ES-I3 (cell line): ENCODE data around the gene MYOZ3.

Source experiments
- H3K36me3 ChIP-seq: 2 replicates; pipeline ENCODE4 v1.6.1; 2013; ENCODE audit warnings: mild to moderate bottlenecking, low read length, control low read depth, moderate library complexity; ENCODE audit not compliant: insufficient read depth
- H3K4me1 ChIP-seq: 2 replicates; pipeline ENCODE4 v1.6.1; 2013; ENCODE audit warnings: mild to moderate bottlenecking, control low read depth, low read length; ENCODE audit not compliant: insufficient read depth
- H3K9ac ChIP-seq: 2 replicates; pipeline ENCODE4 v1.6.1; 2013; ENCODE audit warnings: low read depth, mild to moderate bottlenecking, low read length, moderate library complexity
- H3K9me3 ChIP-seq: 2 replicates; pipeline ENCODE4 v1.6.1; 2013; ENCODE audit warnings: mild to moderate bottlenecking, low read length, moderate library complexity; ENCODE audit not compliant: control insufficient read depth, insufficient read depth

The MYOZ3 gene

GRCh38 chr5:150633429-150633828 lies 27.6 kb upstream of the MYOZ3 start:
- Histone ChIP-seq H3K36me3 (no peaks in the 10 kb centered on the region), H3K9me3 (no peaks in the 10 kb centered on the region), H3K4me1 (peaks cover 7% of the 10 kb centered on the region), H3K9ac (no peak overlapping the region)

DNA sequence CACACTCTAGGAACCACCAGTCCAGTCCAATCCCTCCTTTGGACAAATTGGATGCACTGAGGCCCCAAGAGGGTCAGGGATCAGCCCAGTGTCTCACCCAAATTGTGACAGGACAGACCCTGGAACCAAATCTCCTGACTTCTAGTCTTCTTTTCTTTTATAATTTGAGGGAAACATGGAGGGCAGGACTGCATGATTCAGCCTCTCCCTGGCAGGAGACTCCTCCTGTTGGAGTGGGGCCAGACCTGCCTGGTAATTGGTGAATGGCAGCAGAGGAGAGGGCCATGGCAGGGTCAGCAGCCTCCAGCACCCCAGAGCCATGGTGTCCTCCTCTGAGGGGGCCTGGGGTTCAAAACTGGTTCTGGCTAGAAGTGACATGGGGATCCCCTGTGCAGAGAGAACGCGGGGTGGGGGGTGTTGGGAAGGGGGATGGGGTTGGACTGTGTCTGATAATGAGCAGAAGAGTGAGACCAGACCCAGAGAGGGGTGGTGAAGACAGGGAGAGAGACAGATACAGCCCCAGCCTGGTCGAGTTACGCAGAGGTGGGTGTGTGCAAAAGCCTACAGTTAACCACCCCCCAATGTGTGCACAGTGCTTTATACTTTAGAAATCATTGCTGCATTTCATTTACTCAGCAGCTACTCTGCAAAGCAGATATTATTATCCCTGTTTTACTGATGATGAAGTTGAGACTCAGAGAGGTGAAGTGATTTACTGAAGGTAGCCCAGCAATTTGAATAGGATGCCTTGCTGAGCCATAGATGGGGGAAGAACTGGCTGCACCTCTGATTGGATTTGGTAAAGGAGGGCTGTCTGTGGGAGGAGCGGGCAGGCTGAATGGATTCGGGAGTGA lies 24.4 kb upstream of the MYOZ3 start:
- Histone ChIP-seq H3K4me1 (peaks cover 28% of the 10 kb centered on the region), H3K9ac (no peak overlapping the region), H3K9me3 (no peaks in the 10 kb centered on the region), H3K36me3 (no peaks in the 10 kb centered on the region)

DNA sequence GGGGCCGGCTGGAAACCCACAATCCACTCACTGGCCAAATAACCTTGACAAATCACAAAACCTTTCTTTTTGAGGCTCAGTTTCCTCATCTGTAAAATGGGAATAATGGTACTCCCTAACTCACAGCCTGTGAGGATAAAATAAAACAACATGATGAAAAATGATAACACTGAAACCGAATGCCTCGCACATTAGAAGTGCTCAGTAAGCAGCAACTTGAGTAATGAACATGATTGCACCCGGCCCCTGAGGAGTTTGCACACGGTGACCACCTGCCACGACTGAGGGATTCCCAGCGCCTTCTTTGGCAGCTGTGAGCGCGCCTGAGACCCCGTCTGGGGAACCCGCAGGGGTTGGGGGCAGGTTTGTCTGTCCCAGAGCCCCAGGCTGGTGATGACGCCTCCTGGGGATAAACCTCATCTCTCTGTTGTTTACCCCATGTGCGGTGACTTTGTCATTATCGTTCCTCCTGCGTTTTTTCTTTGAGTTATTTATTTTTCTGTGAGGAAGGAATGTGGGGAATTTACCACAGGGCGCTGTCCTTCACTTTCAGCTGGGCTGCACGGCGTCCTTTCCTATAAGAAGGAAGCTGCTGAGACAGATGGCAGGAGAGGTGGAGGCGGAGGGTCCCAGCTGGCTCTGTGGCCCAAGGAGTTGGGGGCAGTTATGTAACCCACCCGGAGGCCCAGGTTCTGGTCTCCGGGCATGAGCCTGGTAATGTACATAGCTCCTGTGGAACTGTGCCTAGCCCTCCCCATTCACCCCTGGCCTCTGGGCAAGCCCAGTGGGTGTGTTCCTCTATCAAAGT lies 23.6 kb upstream of the MYOZ3 start:
- H3K9me3 ChIP-seq: no peaks in the 10 kb centered on the region
- H3K36me3 ChIP-seq: no peaks in the 10 kb centered on the region
- H3K4me1 ChIP-seq: peaks cover 36% of the 10 kb centered on the region
- H3K9ac ChIP-seq: no peak overlapping the region

DNA sequence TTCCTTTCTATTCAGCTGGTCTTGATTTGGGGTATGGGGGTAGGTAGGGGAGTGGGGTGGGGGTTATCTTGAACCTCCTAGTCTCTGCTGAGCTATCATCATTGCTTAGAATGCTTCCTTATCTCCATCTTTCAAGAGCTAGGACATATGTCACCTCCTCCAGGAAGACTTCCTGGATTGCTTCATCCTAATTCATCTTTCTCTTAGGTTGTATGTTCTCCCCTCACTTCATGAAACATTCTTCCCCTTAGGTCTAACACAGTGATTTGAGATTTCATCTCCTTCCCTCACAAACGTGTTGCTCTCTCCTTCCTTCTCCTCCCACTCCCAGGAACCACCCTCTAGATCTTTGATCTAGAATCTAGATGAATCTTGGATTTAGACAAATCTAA lies 23.0 kb upstream of the MYOZ3 start:
- no peaks in the 10 kb centered on the region for H3K9me3 ChIP-seq
- H3K36me3 ChIP-seq: no peaks in the 10 kb centered on the region
- H3K4me1 ChIP-seq: peaks cover 42% of the 10 kb centered on the region
- no peak overlapping the region for H3K9ac ChIP-seq

DNA sequence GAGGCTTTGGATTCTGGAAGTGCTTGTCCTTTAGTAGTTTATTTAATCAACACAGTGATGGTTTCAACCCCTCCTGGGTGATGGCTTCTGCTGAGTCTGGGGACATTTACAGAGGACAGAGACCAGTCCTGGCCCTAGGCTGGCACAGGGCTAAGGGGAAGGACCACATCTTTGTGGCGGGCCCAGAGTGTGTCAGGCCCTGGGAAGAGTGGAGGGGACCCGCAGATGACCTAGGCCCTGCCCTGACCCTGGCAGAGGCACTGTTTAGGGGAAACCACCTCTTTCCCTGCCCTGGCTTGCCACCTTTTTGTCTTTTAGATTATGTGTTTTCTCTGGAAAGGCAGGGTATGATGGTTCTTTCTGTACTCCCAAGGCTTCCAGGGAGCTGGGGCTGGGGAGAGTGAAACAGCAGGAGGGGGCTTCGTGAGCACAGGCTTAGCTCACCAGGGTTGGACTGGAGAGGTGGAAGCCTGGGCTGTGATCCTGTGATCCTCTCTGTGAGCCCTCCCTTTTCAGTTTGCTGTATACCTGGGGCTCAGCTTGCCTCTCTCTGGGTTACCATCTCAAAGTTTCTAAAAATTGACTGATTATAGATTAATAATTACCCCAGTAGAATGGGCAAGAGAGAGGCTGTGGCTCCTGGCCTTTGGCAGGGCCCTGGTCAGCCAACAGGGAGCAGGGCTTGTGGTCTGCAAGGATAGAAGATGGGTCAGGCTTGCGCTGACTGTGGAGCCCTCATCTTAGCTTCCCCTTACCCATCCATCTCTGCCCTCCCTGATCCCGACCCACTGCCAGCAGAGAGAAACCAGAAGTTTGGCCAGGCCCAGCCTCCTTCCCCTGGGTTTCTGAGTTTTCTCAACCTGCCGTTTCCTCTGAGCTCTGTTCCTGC lies 22.3 kb upstream of the MYOZ3 start:
- peaks cover 44% of the 10 kb centered on the region for H3K4me1 ChIP-seq
- H3K9ac ChIP-seq: no peak overlapping the region

DNA sequence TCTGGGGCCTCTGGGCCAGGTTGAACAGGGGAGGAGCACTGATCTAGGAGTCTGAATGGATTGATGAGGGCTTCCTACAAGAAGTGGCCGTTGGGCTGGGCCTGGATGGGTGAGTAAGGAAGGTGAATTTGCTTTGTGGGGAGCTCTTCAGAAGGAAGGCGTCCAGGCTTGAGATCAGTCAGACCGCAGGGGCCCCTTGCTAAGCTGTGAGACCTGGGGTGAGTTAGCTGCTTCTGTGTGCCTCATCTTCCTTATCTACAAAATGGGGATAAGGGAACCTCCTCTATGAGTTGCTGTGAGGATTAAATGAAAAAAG lies 21.7 kb upstream of the MYOZ3 start:
- Histone ChIP-seq H3K4me1 (peaks cover 47% of the 10 kb centered on the region), H3K9ac (no peak overlapping the region), H3K36me3 (no peaks in the 10 kb centered on the region), H3K9me3 (no peaks in the 10 kb centered on the region)

More for the DNA sequence above, 22.3 kb upstream of the MYOZ3 start:
- H3K9me3 ChIP-seq: no peaks in the 10 kb centered on the region
- no peaks in the 10 kb centered on the region for H3K36me3 ChIP-seq

- Histone ChIP-seq H3K4me1 (peaks cover 51% of the 10 kb centered on the region), H3K9me3 (no peaks in the 10 kb centered on the region), H3K9ac (no peak overlapping the region), H3K36me3 (no peaks in the 10 kb centered on the region)
Observed at GRCh38 chr5:150639751-150640150, 21.3 kb upstream of the MYOZ3 start.

- no peak within 1 kb of the TSS for H3K9ac ChIP-seq
- H3K9me3 ChIP-seq: no peaks in the 10 kb centered on the region
- H3K4me1 ChIP-seq: peaks cover 58% of the 10 kb centered on the region
- H3K36me3 ChIP-seq: no peaks in the 10 kb centered on the region
Observed at GRCh38 chr5:150640311-150641005, 20.6 kb upstream of the MYOZ3 start, which contains the start of gene SYNPO. SYNPO (plus strand) TSS chr5:150640660; CDS start chr5:150648276, 7,616 bp downstream.

GRCh38 chr5:150641006-150641570 lies 20.0 kb upstream of the MYOZ3 start:
- Histone ChIP-seq H3K36me3 (no peaks in the 10 kb centered on the region), H3K4me1 (peaks cover 61% of the 10 kb centered on the region), H3K9ac (no peak overlapping the region), H3K9me3 (no peaks in the 10 kb centered on the region)

GRCh38 chr5:150641824-150642566 lies 19.1 kb upstream of the MYOZ3 start:
- Histone ChIP-seq H3K4me1 (peaks cover 61% of the 10 kb centered on the region), H3K9ac (no peak overlapping the region), H3K9me3 (no peaks in the 10 kb centered on the region), H3K36me3 (no peaks in the 10 kb centered on the region)

GRCh38 chr5:150642567-150642927 lies 18.5 kb upstream of the MYOZ3 start:
- no peaks in the 10 kb centered on the region for H3K9me3 ChIP-seq
- no peaks in the 10 kb centered on the region for H3K36me3 ChIP-seq
- no peak overlapping the region for H3K9ac ChIP-seq
- H3K4me1 ChIP-seq: peaks cover 58% of the 10 kb centered on the region

DNA sequence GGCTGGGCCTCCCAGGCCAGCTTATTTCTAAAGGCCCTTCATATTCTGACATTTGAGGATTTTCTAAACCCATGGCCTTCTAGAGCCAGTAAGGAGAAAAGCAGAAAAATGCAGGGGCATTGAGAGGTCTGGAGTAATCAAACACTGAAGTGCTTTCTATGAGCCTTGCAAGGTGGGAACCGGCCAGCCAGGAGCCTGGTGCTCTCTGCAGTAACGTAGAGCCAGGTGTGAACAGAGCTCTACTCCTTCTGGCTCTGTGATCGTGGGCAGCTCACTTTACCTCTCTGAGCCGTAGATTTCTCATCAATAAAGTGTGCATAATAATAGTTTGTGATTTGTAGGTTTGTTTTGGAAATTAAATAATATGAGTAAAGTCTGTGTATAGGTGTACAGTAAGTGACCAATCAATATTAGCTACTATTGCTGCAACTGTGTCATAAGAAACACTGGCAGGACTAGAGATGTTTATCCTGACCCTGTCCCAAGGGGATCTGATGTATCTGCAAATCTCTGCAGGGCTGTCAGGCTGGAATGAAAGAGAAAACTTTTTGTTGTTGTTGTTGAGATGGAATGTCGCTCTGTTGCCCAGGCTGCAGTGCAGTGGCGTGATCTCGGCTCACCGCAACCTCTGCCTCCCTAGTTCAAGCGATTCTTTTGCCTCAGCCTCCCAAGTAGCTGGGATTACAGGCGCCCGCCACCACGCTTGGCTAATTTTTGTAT lies 17.9 kb upstream of the MYOZ3 start:
- no peaks in the 10 kb centered on the region for H3K36me3 ChIP-seq
- no peak overlapping the region for H3K9ac ChIP-seq
- peaks cover 56% of the 10 kb centered on the region for H3K4me1 ChIP-seq
- H3K9me3 ChIP-seq: no peaks in the 10 kb centered on the region

DNA sequence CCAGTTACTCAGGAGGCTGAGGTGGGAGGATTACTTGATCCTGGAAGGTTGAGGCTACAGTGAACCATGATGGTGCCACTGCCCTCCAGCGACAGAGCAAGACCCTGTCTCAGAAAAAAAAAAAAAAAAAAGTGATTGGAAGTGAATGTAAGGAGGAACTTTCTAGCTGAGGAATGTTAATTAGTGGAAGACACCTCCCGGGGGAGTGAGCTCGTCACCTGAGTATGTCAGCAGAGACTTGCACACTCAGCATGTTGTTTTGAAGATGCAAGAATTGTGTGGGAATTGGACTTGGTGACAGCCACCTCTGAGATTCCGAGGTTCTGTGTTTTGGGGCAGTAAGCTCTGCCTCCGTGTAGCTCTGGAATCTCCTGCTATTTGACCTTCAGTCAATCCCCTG lies 17.0 kb upstream of the MYOZ3 start:
- Histone ChIP-seq H3K9ac (no peak overlapping the region), H3K36me3 (no peaks in the 10 kb centered on the region), H3K4me1 (peaks cover 49% of the 10 kb centered on the region), H3K9me3 (no peaks in the 10 kb centered on the region)
